Measurements from ENCODE around the gene MARCKSL1.
"Not testable (repeated sequence)": the region's sequence is repeated elsewhere in the genome, so short reads cannot be mapped to it uniquely, and the experiment has no call there.

The MARCKSL1 gene, protein sequence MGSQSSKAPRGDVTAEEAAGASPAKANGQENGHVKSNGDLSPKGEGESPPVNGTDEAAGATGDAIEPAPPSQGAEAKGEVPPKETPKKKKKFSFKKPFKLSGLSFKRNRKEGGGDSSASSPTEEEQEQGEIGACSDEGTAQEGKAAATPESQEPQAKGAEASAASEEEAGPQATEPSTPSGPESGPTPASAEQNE

DNA sequence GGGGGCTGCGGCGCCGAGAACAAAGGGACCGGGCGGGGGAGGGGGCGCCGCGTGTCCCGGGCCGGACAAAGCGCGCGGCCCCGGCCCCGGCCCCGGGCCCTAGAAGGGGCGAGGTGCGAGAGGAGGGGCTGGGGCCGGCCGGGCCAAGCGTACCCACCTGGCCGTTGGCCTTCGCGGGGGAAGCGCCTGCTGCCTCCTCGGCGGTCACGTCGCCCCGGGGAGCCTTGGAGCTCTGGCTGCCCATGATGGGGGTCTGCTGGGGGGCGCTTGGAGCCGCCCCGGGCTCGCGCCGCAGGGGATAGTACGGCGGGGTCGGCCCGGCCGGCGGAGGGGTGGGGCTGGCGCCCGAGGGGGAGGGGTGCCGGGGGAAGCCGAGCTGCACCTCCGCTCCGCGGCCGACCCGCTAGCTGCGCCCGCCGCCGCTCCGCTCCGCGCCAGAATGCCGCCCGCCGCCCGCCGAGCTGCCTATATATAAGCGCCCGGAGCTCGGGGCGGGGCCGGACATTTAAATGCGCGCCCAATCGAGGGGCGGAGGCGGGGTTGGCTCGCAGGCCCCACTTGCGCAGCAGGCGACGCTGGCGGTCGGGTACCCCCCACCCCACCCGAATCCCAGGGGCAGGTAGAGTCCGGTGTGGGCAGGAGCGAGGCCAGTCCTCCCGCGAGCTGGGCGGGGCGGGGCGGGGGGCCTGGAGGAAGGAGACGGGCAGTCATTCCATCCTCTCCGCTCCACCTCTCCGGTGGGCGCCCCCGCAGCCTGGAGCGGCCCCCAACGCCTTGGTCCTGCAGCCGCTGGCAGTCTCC, at the start of gene MARCKSL1:
Gene MARCKSL1 (minus strand): TSS at position 444 of the 801 bp plus-strand sequence. CDS start 200 bp downstream, at position 244.
- DNase-seq = peak; percentile 14

DNA sequence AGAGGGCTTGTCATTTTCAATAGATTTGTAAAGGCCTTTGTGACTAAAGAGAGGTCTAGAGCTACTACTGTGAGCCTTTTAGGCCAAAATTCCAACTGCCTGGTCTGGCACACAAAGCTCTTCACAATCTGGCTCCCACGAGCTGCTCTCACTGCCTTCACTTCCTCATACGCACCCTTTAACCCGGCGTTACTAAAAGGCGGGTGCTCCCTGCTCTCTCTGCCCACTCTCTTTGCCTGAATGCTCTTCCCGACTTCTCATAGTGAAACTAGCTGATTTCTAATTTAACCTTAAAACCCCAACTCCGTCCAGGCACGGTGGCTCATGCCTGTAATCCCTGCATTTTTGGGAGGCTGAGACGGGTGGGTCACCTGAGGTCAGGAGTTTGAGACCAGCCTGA, 44.0 kb upstream of the MARCKSL1 start:
- DNase-seq = no peak

DNA sequence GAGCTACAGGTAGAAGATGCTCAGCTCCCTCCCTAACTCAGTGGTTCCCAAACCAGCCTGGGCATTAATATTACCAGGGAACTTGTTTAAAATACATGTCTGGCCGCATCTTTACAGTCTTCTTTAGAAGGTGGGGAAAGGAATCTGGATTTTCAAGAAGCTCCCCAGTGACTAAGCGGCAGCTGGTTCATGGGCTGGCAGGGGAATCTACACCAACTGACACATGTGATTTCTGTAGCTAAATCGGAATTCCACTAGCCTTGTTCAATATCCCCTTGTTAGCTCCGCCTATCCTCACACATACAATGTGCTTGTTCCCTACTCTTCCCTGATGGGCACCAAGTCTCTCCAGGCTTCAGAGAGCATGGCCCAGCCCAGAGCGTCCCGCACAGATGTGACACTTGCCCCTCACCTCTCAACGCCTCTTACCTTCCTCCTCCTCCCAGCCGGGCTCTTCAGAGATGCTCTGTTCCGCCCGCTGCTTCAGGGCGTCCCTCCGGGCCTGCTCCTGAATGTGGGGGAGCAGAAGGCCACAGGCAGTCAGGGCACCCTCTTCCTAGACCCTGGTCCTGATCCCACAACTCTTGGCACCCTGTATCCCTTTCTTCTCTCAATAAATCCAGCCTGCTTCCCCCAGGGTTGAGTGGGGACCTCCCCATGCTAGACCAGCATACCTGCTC, 41.6 kb upstream of the MARCKSL1 start:
- no peak for DNase-seq

DNA sequence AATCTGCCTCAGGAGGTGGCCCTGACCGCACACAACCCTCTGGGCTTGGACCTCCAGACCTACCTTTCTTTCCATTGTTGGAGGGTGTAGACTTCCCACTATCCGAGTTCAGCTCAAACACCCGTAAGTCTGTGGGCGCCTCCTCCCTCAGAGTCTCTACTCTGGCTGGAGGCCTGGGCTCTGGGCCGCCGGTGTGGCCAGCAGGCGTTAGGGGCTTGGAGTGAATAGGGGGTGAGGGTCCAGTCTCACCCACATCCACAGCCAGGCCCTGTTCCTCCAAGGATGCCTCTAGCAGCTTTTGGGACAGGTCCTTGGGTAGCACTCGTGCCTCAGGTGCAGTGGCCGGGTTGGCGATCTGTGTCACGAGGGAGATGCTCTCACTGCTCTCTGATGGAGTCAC, 40.2 kb upstream of the MARCKSL1 start:
- no peak for DNase-seq

DNA sequence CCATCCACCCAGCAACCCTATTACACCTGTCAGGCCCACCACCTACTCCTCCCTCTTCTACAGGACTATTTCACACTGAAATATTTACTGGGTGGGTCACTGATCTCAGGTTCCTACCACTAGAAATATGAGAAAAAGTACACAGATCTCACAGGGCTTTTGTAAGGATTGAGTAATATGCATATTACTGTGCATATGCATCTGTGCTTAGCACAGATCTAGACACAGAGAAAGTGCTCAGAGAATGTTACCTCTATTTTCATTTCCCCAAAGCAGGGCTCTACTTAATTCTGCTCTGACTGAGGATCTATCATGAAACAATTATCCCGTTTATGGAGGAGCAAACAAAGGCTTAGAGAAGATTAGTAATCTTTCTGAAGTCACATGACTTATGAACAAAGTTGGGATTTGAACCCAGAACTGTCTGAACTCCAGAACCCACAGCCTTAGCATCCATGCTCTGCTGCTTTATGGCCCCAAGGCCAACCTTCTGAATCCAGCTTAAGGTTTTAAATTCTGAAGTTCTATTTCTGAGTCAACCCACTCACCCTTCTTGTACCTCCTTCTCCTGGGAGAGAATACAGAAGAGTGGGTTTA, 38.1 kb upstream of the MARCKSL1 start:
- DNase-seq = no peak

DNA sequence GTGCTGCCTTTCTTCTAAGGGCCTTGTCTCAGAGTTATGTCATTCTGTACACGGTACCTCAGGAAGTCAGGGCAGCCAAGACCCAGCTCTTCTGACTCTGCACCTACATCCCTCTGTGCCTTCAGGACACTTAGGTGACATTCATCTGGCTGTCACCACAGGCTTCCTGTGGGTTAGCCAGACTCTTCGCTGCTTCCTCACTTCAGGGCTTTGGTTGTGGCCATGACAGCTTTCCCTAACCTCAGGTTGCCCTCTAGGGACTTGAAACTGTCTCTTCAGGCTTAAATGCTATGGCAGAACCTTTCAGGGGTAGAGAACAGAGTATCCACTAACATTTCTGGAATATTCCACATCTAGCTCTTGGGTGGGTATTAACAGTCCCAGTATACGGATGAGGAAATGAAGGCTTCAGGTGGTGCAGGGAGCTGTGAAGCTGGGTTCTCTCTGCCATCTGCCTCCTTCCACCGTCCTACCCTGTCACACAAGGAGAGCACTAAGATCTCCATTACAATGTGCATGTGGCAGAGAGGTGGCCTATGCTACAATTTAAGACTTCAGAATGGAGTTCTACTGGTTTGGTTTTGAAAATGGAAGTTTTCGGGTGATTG, 36.2 kb upstream of the MARCKSL1 start:
- DNase-seq = no peak

DNA sequence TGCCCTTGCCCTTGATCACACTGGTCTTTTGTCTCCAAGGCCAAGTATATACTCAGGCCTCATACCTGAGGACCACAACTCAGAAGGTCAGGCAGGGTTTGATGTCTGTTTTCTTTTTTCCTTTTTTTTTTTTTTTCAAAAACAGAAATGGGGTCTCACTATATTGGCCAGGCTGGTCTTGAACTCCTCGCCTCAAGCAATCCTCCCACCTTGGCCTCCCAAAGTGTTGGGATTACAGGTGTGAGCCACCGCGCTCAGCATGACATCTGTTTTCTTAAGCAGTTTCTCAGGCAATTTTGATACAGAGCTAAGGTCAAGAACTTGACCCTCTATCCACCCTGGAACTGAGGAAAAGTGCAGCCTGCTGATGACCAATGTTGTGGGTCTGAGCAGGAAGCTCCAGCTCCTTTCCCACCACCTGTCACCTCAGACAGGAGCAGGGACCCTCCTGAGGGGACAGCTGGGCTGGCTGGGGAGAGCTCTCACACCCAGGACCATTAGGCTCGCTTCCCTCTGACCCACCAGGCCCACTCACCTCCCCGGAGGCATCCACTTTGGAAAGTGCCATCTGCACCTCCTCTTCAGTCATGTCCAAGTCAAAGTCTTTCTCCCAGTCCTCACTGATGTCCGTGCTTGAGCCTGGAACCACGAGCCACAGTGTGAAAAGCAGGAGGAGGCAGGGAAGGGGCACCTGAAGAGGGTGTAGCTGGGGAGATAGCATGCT, 32.0 kb upstream of the MARCKSL1 start:
- no peak for DNase-seq

DNA sequence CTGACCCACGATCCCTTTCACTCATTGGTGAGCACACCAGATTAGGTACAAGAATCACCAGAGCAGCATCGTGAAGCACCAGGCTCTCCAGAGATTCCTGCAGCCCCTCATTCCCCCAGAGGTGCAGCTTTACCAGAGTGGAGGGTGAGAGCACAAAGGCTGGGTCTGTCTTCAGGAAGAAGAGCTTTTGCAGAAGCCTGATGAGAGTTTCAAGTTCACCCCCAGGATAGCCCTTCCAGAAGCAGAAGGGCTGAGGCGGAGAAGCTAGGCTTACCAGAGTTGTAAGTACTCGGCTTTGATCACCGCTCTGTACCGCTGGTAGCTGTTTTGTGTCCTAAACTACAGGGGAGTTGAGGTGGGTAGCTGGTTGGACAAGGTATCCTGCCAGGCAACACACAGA, 29.4 kb upstream of the MARCKSL1 start:
- DNase-seq = no peak

DNA sequence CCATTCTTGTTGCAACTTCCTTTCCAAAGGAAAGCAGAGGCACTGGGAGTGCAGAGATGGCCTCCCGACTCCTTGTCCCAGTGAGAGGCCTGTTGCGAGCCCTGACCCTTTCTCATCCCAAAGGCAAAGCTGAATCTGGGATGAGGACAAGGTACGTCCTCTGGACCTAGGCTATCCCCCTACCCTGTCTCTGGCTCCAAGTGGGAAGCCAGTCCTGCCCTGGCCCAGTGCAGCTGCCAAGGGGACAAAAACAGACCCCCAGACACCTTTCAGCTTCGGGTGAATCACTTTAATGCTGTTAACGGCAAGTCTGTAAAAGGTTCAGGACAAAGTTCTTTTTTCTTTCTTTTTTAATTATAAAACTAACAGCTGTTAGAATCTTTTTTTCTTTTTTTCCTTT, 28.8 kb upstream of the MARCKSL1 start:
- DNase-seq = no peak

DNA sequence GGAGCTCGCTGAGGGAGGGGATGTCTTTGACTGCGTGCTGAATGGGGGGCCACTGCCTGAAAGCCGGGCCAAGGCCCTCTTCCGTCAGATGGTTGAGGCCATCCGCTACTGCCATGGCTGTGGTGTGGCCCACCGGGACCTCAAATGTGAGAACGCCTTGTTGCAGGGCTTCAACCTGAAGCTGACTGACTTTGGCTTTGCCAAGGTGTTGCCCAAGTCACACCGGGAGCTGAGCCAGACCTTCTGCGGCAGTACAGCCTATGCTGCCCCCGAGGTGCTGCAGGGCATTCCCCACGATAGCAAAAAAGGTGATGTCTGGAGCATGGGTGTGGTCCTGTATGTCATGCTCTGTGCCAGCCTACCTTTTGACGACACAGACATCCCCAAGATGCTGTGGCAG, 27.7 kb upstream of the MARCKSL1 start:
- no peak for DNase-seq

DNA sequence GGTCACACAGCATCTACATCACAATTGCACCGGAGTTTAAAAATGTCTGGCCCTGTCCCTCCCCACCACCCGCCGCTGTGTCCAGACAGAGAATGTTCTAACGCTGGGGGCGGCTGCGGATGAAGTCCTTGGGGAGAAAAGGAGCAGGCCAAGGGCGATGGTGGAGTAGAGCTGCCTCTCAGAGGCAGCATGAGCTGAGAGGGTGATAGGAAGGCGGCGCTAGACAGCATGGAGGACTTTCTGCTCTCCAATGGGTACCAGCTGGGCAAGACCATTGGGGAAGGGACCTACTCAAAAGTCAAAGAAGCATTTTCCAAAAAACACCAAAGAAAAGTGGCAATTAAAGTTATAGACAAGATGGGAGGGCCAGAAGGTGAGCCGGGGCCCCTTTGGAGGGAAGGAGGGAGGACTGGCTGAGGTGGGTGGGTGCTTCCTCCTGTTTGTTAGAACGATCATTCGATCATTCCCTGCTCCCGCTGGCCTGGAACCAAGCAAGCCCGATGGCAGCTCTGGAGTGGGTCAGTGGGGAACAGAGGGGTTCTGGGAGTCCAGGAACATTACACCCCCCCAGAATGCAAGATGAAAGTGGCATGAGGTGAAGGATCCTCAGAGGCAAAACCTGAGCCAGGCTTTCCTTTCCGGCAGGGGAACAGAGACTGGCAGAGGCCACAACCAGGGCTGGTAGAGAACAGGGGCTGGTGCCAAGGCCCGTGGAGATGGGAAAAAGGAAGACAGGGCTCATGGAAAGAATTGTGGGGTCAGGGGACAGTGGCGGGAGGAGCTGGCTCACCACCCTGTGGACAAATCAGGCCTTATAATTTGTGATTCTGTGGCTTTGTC, 26.7 kb upstream of the MARCKSL1 start, which contains the start of the genes FAM229A and TSSK3:
Gene FAM229A (minus strand): TSS at position 12 of the 840 bp plus-strand sequence. CDS start 394 bp downstream, outside the sequence.
Gene TSSK3 (plus strand): TSS at position 66 of the 840 bp plus-strand sequence. CDS start 163 bp downstream, at position 229.
- no peak for DNase-seq

DNA sequence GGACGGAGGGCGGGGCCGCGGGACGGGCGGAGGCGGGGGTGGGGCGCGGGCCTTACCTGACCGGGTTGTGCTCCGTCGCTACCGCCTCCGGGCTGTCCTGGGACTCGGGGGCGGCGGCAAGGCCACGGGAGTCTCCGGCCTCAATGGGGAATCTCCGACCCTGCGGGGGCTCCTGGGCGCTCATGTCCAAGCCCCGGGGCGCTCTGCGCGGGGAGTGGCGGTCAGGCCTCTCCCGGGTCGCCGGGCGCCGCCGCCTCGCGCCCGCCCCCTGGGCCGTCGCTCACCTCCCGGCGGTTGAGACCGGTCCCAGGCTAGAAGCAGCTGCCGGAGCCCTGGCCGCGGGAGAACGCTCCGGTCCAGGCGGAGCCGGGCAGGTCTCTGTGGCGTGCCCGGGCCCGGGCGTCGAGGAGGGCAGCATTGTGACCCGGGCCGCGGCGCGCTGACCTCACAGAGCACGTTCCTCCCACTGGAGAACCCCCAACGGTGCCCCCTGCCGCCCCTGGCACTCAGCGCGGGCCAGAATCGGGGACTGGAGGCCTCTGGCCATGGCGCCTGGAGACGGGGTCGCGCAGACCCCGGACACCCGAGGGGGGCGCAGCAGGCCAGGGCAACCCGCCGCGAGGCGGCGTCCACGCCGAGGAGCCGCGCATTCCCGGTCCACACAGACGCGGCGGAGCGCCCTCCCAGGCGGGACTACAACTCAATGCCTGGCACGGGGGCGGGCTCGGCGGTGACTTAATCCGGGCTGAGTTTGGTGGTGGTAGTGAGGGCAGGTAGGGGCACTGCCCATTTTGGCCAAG, 25.8 kb upstream of the MARCKSL1 start:
- no peak for DNase-seq

DNA sequence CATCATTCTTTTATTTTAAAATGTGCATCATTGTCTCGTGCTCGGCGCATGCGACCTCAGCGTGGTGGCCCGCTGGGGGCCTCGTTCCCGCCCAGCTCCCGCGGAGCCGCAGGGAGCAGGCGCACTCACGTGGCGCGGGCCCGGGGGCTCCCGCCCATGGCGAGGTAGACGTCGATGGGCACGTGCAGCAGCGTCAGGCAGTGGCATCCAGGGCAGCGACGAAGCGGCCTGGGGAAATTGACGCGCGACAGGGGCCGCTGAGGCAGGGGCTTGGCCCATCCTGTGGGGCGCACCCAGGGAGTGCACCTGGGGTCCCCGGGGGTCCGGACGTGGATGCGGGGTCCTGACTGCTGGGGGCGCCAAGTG, 25.3 kb upstream of the MARCKSL1 start:
- no peak for DNase-seq

DNA sequence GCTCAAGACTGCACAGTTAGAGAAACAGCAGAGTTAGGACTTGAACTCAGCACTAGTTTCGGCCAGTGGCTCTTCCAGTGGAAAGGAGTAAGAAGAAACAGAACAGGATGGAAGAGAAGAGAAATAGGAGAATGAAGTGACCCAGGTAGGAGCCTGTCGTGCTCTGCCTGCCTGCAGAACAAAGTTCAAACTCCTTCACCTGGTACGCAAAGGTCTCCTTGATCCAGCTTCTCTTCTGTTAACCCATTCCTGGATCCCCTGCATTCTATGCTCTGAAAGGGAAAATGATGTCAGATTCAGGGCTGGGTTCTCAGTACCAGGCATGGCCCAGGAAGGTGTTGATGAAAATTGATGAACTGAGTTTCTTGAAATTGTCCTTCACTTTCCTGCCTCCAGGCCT, 22.4 kb upstream of the MARCKSL1 start:
- no peak for DNase-seq

DNA sequence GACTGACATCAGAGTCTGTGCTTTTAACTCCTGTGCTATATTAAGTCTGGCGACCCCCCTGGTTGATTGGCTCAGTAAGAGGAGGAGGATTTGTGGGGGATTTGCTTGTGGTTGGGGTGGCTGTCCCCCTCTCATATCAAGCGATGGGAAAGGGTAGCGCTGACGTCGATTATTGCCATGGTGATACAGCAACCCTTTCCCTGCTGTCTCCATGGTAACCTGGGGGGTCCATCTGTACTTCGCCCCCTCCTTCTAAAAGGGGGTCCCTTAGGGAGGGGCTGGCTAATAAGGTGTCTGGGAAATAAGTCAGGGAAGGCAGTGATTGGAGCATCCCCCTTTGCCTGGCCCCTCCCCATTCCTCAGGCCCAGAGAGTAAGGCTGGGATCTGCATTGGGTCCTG, 21.6 kb upstream of the MARCKSL1 start:
- no peak for DNase-seq

DNA sequence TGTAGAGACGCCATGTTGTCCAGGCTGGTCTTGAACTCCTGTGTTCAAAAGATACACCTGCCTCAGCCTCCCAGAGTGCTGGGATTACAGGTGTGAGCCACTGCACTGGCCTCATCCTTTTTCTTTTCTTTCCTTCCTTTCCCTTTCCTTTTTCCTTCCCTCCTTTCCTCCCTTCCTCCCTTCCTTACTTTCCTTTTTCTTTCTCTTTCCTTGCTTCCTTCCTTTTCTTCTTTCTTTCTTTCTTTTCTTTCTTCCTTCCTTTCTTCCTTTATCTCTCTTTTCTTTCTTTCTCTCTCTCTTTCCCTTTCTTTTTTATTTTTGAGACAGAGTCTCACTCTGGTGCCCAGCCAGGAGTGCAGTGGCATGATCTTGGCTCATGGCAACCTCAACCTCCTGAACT, 20.4 kb upstream of the MARCKSL1 start:
- DNase-seq = no peak

DNA sequence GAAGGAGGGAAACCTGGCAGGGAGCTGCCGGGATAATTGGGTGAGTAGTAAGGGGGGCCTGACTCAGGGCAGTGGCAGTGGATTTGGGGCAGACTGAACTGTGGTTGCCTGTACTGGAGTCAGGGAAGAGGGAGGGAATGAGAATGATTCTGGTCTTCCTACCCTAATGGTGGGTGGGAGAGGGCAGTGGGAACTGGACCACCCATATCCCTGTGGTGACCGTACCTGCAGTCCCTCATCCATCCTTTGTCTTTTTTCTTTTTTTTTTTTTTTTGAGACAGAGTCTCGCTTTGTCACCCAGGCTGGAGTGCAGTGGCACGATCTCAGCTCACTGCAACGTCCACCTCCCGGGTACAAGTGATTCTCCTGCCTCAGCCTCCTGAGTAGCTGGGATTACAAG, 19.7 kb upstream of the MARCKSL1 start:
- not testable (repeated sequence) for DNase-seq

DNA sequence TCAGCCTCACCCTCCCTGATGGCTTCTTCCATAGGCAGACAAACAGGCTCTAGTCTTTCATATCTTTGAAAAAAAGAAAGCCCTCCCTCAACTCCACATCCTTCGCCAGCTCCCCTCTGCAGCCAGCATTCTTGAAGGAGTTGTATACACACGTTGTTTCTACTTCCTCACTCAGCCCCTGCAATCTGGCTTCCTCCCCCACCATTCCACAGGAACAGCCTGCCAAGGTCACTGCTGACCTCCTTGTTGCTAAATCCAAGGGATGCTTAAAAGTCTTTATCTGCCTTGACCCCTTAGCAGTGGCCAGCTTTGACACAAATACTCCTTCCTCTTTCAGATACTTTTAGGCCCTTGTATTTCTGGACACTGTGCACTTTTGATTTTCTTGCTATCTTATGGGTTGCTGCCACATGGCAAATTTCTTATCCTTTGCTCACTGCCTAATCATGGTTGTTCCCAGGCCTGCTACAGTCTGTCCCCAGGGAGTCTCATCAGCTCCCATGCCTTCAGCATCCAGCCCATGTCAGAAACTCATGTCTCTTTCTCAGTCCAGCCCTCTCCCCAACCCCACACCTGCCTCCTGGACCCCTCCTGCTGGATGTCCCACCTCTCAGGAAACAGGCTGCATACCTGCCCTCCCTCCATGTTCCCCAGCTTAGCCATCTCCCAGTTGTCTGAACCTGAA, 18.0 kb upstream of the MARCKSL1 start:
- no peak for DNase-seq

DNA sequence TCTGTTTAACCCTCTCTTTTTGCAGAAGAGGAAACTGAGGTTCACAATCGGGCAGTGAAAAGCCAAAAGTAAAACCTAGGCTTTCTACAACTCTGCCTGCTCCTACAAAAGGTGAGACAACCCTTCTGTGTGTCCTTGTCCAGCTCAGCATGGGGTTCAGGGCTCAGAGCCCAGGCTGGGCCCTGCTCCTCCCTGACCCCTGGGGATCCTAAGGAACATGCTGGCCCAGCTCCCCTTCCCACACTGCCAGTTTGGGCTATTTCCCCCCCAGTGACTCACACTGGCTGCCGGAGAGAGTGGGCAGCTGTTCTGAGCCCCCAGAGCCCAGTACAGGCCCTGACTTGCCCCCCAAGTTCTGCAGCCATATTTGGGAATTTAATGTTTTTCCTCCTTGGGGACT, 17.4 kb upstream of the MARCKSL1 start:
- DNase-seq = no peak

DNA sequence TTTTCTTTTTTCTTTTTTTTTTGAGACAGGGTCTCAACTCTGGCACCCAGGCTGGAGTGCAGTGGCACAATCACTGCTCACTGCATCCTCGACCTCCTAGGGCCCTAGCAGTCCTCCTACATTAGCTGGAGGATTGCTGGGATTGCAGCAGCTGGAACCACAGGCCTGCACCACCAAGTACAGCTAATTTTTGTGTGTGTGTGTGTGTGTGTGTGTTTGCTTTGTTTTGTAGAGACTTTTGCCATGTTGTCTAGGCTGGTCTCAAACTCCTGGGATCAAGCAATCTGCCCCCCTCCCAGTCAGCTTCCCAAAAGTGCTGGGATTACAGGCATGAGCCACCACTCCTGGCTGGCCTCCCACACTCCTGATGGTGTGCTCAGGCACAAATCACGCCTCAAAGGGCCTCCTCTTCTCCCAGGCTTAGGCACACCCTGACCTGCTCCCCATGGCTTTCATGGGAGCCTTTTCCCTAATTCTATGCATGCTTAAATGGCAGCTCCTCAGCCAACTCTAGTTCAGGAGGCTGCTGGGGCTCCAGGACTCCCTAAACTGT, 16.9 kb upstream of the MARCKSL1 start:
- DNase-seq = no peak
